ENCODE measurements around the gene EPB41L1.
A peak's percentile ranks its signal among the peaks of the same experiment; 100 is the strongest.

The EPB41L1 gene

GRCh38 chr20:36154700-36155628, at the start of gene EPB41L1:
EPB41L1 (plus strand) TSS chr20:36154740; CDS start chr20:36173778, 19,038 bp downstream.
- peak in 1 of 2 donors; percentile 3 for DNase-seq

- no peak for DNase-seq
These were observed 49.7 kb upstream of the EPB41L1 start for GRCh38 chr20:36104856-36105255.

- DNase-seq = no peak
These were observed 48.8 kb upstream of the EPB41L1 start for GRCh38 chr20:36105711-36106226.

GRCh38 chr20:36106606-36107005, 47.9 kb upstream of the EPB41L1 start:
- DNase-seq = no peak

- no peak for DNase-seq
These were observed 46.7 kb upstream of the EPB41L1 start for GRCh38 chr20:36107881-36108280.

GRCh38 chr20:36109251-36109947, 45.1 kb upstream of the EPB41L1 start:
- no peak for DNase-seq

GRCh38 chr20:36110994-36111393, 43.5 kb upstream of the EPB41L1 start:
- DNase-seq = no peak

- DNase-seq = no peak
These were observed 42.4 kb upstream of the EPB41L1 start for GRCh38 chr20:36112112-36112511.

- no peak for DNase-seq
These were observed 41.5 kb upstream of the EPB41L1 start for GRCh38 chr20:36113036-36113435.

GRCh38 chr20:36113566-36114250, 40.8 kb upstream of the EPB41L1 start:
- DNase-seq = no peak

GRCh38 chr20:36114707-36115106, 39.8 kb upstream of the EPB41L1 start:
- no peak for DNase-seq

- DNase-seq = no peak
These were observed 38.6 kb upstream of the EPB41L1 start for GRCh38 chr20:36115925-36116324.

- DNase-seq = no peak
These were observed 37.6 kb upstream of the EPB41L1 start for GRCh38 chr20:36116807-36117441.

- no peak for DNase-seq
These were observed 36.9 kb upstream of the EPB41L1 start for GRCh38 chr20:36117638-36118037.

GRCh38 chr20:36118371-36118770, 36.2 kb upstream of the EPB41L1 start:
- no peak for DNase-seq

GRCh38 chr20:36119537-36119936, 35.0 kb upstream of the EPB41L1 start:
- DNase-seq = no peak

- no peak for DNase-seq
These were observed 34.3 kb upstream of the EPB41L1 start for GRCh38 chr20:36120241-36120640.

- DNase-seq = no peak
These were observed 33.5 kb upstream of the EPB41L1 start for GRCh38 chr20:36120991-36121390.

GRCh38 chr20:36121981-36122930, 32.3 kb upstream of the EPB41L1 start:
- DNase-seq = no peak

- no peak for DNase-seq
These were observed 31.6 kb upstream of the EPB41L1 start for GRCh38 chr20:36122931-36123288.

- no peak for DNase-seq
These were observed 29.4 kb upstream of the EPB41L1 start for GRCh38 chr20:36125097-36125496.
